GM18861 (cell line): ENCODE measurements around the gene F2.

ENCODE experiments used
- ATAC-seq: cut with Tn5 transposase; IDR thresholded peaks from one replicate; pipeline ENCODE4 v1.9.1; 2021; ENCODE audit not compliant: unreplicated experiment

F2 gene

GRCh38 chr11:46741600-46742484, 22.8 kb downstream of the F2 start:
- no peak for ATAC-seq

- no peak for ATAC-seq
These were observed 24.0 kb downstream of the F2 start for GRCh38 chr11:46743043-46743442.

GRCh38 chr11:46743693-46744339, 24.8 kb downstream of the F2 start:
- no peak for ATAC-seq

- no peak for ATAC-seq
These were observed 26.3 kb downstream of the F2 start for GRCh38 chr11:46745328-46745727.

GRCh38 chr11:46745995-46746394, 27.0 kb downstream of the F2 start:
- no peak for ATAC-seq

- no peak for ATAC-seq
These were observed 28.1 kb downstream of the F2 start for GRCh38 chr11:46747150-46747549.

GRCh38 chr11:46755962-46756361, 36.9 kb downstream of the F2 start:
- no peak for ATAC-seq

GRCh38 chr11:46759196-46759595, 40.2 kb downstream of the F2 start:
- no peak for ATAC-seq

GRCh38 chr11:46760429-46761128, 41.6 kb downstream of the F2 start:
- no peak for ATAC-seq

- ATAC-seq: no peak
These were observed 42.8 kb downstream of the F2 start for GRCh38 chr11:46761807-46762206.

- ATAC-seq: no peak
These were observed 43.2 kb downstream of the F2 start for GRCh38 chr11:46762248-46762647.

- no peak for ATAC-seq
These were observed 47.6 kb downstream of the F2 start for GRCh38 chr11:46766656-46767055.

- no peak for ATAC-seq
These were observed 50.7 kb downstream of the F2 start for GRCh38 chr11:46769636-46770221.

- ATAC-seq: no peak
These were observed 57.9 kb downstream of the F2 start for GRCh38 chr11:46776878-46777277.

- ATAC-seq: no peak
These were observed 59.4 kb downstream of the F2 start for GRCh38 chr11:46778416-46778815.
